Measurements from ENCODE around the gene CCDC88C. TPM values are rescaled to one million over a fixed set of nuclear protein-coding genes. Genes with fewer than 3 reads are reported as not detected.
"Not testable (repeated sequence)": the region's sequence is repeated elsewhere in the genome, so short reads cannot be mapped to it uniquely, and the experiment has no call there.

Gene CCDC88C
- total and polyA plus RNA-seq, 8 donors = 26.2 to 41.8 (median 31.6) TPM

DNA sequence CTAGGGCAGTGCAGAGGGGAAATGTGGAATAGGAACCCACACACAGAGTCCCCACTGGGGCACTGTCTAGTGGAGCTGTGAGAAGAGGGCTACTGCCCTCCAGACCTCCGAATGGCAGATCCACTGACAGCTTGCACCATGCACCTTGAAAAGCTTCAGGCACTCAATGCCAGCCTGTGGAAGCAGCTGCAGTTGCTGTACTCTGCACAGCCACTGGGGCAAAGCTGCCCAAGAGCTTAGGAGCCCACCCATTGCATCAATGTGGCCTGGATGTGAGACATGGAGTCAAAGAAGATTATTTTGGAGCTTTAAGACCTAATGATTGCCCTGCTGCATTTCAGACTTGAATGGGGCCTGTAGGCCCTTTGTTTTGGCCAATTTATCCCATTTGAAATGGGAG, 21.7 kb upstream of the CCDC88C start:
- H3K4me3 ChIP-seq = no peak overlapping the region
- no peak overlapping the region for H3K27ac ChIP-seq
- DNase-seq (no peak), ATAC-seq (no peak)
- H3K27me3 ChIP-seq = no peaks in the 10 kb centered on the region
- intact Hi-C loops (cut with DNase I) = no loop called here
- TF ChIP-seq, protein P1, sequence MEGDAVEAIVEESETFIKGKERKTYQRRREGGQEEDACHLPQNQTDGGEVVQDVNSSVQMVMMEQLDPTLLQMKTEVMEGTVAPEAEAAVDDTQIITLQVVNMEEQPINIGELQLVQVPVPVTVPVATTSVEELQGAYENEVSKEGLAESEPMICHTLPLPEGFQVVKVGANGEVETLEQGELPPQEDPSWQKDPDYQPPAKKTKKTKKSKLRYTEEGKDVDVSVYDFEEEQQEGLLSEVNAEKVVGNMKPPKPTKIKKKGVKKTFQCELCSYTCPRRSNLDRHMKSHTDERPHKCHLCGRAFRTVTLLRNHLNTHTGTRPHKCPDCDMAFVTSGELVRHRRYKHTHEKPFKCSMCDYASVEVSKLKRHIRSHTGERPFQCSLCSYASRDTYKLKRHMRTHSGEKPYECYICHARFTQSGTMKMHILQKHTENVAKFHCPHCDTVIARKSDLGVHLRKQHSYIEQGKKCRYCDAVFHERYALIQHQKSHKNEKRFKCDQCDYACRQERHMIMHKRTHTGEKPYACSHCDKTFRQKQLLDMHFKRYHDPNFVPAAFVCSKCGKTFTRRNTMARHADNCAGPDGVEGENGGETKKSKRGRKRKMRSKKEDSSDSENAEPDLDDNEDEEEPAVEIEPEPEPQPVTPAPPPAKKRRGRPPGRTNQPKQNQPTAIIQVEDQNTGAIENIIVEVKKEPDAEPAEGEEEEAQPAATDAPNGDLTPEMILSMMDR (IDR thresholded peaks at IDR 0.05) = no peak
- no peaks in the 10 kb centered on the region for H3K36me3 ChIP-seq
- H3K9me3 ChIP-seq = peaks cover 0 to 9% of the 10 kb centered on the region in 2 donors
- H3K4me1 ChIP-seq = no peaks in the 10 kb centered on the region

DNA sequence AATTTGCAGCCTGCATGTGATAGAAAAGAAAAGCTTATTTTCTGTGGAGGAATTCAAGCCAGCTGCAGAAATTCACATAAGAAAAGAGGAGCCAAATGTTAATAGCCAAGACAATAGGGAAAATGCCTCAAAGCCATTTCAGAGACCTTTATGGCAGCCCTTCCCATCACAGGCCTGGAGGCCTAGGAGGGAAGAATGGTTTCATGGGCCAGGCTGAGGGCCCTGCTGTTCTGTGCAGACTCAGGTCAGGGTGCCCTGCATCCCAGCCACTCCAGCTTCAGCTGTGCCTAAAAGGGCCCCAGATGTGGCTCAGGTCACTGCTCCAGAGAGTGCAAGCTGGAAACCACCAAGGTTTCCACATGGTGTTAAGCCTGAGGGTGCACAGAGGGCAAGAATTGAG, 21.2 kb upstream of the CCDC88C start:
- Histone ChIP-seq H3K4me1 (no peaks in the 10 kb centered on the region), H3K27ac (no peak overlapping the region), H3K36me3 (no peaks in the 10 kb centered on the region), H3K27me3 (no peaks in the 10 kb centered on the region), H3K4me3 (no peak overlapping the region), H3K9me3 (peaks cover 0 to 9% of the 10 kb centered on the region in 2 donors)
- DNase-seq (no peak), ATAC-seq (no peak)
- TF ChIP-seq, protein P1 (IDR thresholded peaks at IDR 0.05) = no peak
- intact Hi-C loops (cut with DNase I) = no loop called here

DNA sequence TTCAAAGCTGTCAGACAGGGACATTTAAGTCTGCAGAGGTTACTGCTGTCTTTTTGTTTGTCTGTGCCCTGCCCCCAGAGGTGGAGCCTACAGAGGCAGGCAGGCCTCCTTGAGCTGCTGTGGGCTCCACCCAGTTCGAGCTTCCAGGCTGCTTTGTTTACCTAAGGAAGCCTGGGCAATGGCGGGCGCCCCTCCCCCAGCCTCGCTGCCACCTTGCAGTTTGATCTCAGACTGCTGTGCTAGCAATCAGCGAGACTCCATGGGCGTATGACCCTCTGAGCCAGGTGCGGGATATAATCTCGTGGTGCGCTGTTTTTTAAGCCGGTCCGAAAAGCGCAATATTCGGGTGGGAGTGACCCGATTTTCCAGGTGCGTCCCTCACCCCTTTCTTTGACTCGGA, 18.6 kb upstream of the CCDC88C start:
- H3K27me3 ChIP-seq; H3K27ac ChIP-seq; H3K36me3 ChIP-seq; H3K4me3 ChIP-seq; DNase-seq; H3K4me1 ChIP-seq; H3K9me3 ChIP-seq; ATAC-seq; intact Hi-C loops (cut with DNase I): not testable (repeated sequence)

DNA sequence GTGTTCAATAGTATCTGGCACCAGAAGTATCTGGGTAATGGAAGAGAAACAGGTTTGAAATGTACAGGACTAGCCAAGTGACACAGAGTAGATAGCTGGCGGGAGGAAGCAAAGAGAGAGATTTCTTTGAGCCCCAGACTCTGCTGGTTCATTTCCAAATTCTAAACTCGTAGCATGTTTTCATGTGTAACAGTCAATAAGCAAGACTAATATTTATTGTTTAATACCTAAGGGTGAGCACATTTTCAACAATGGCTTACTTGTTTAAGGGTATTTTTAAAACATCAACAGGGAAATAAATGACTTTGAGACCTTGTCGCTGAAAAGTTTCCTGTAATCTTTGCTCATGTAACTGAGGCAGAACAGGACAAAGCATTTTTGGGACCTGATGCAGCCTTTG, 11.8 kb upstream of the CCDC88C start:
- TF ChIP-seq, protein P1 (IDR thresholded peaks at IDR 0.05) = no peak
- ATAC-seq (no peak), DNase-seq (no peak)
- intact Hi-C loops (cut with DNase I) = no loop called here
- Histone ChIP-seq H3K4me3 (no peak overlapping the region), H3K27ac (no peak overlapping the region), H3K4me1 (no peaks in the 10 kb centered on the region), H3K27me3 (no peaks in the 10 kb centered on the region), H3K9me3 (no peaks in the 10 kb centered on the region), H3K36me3 (no peaks in the 10 kb centered on the region)

DNA sequence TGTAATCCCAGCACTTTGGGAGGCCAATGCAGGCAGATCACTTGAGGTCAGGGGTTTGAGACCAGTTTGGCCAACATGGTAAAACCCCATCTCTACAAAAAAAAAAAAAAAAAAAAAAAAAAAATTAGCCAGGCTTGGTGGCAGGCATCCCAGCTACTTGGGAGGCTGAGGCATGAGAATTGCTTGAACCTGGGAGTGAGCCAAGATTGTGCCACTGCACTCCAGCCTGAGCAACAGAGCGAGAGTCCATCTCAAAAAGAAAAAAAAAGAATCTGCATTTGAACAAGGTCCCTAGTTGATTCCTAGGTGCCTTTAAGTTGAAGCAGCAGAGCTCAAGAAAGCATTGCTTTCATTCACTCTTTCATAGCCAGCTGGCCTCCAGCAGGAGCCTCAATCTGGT, 11.3 kb upstream of the CCDC88C start:
- peak; percentile 27 for ATAC-seq

DNA sequence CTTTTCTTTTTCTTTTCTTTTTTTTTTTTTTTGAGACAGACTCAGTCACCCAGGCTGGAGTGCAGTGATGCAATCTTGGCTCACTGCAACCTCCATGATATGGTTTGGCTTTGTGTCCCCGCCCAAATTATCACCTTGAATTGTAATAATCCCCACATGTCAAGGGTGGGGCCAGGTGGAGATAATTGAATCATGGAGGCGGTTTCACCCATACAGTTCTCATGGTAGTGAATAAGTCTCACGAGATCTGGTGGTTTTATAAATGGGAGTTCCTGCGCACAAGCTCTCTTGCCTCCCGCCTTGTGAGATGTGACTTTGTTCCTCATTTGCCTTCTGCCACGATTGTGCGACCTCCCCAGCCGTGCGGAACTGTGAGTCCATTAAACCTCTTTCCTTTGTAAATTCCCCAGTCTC, 7.9 kb upstream of the CCDC88C start:
- H3K36me3 ChIP-seq; ATAC-seq; H3K27me3 ChIP-seq; H3K9me3 ChIP-seq; DNase-seq; H3K4me1 ChIP-seq; intact Hi-C loops (cut with DNase I); H3K27ac ChIP-seq; H3K4me3 ChIP-seq: not testable (repeated sequence)

More for the DNA sequence above, 11.3 kb upstream of the CCDC88C start:
- H3K27ac ChIP-seq; H3K9me3 ChIP-seq; DNase-seq; H3K4me1 ChIP-seq; H3K36me3 ChIP-seq; intact Hi-C loops (cut with DNase I); H3K27me3 ChIP-seq; H3K4me3 ChIP-seq: not testable (repeated sequence)

DNA sequence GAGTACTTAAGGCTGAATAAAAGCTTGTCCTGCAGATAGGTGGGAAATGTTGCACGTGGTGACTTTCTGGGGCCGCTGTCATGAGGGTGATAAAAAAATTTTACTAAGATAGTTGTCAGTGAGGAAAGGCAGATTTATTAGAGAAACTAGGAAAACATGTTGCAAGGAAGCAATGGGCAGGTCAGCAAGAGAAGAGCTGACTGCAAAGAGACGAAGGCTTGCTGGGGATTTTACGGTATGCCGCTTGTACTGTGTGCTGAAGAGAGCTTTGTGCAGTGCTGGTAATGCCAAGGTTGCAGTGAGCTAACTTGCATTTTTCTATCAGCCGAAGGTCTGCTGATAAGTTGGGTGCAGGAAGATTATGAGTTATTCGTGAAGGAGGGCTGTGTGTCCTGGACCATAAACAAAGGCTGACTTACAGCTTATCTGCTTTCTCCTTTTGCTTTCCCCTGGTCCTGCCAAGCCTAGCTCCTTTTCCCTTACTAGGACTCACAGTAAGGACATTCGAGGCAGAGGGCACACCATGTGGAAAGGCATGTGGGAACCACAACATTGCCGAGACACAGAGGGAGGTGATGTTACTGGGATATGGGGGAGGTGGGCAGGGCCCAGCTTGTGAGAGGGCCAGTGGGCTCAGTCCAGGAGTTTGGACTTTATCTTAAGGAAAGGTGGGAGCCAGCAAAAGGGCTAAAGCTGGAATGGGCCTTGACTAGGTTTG, 7.4 kb upstream of the CCDC88C start:
- Histone ChIP-seq H3K27me3 (no peaks in the 10 kb centered on the region), H3K9me3 (no peaks in the 10 kb centered on the region), H3K4me1 (peaks cover 0 to 9% of the 10 kb centered on the region in 2 donors), H3K4me3 (no peak overlapping the region), H3K27ac (no peak overlapping the region), H3K36me3 (no peaks in the 10 kb centered on the region)
- TF ChIP-seq, protein P1 (IDR thresholded peaks at IDR 0.05) = no peak
- DNase-seq = no peak
- ATAC-seq = no peak
- intact Hi-C loops (cut with DNase I) = no loop called here

All from left lung (tissue), 10 donors.